ES-I3 (cell line): Measurements from ENCODE around the gene STK24.

Experiments used
- H3K36me3 ChIP-seq: 2 replicates; pipeline ENCODE4 v1.6.1; 2013; ENCODE audit warnings: mild to moderate bottlenecking, low read length, control low read depth, moderate library complexity; ENCODE audit not compliant: insufficient read depth
- H3K4me1 ChIP-seq: 2 replicates; pipeline ENCODE4 v1.6.1; 2013; ENCODE audit warnings: mild to moderate bottlenecking, control low read depth, low read length; ENCODE audit not compliant: insufficient read depth
- H3K9ac ChIP-seq: 2 replicates; pipeline ENCODE4 v1.6.1; 2013; ENCODE audit warnings: low read depth, mild to moderate bottlenecking, low read length, moderate library complexity
- H3K9me3 ChIP-seq: 2 replicates; pipeline ENCODE4 v1.6.1; 2013; ENCODE audit warnings: mild to moderate bottlenecking, low read length, moderate library complexity; ENCODE audit not compliant: control insufficient read depth, insufficient read depth

STK24 gene

GRCh38 chr13:98538876-98539275, 38.0 kb downstream of the STK24 start:
- H3K4me1 ChIP-seq: peaks cover 13% of the 10 kb centered on the region; the same call in 1 of the 2 replicates
- H3K9ac ChIP-seq: no peak overlapping the region
- no peaks in the 10 kb centered on the region for H3K36me3 ChIP-seq
- H3K9me3 ChIP-seq: no peaks in the 10 kb centered on the region

DNA sequence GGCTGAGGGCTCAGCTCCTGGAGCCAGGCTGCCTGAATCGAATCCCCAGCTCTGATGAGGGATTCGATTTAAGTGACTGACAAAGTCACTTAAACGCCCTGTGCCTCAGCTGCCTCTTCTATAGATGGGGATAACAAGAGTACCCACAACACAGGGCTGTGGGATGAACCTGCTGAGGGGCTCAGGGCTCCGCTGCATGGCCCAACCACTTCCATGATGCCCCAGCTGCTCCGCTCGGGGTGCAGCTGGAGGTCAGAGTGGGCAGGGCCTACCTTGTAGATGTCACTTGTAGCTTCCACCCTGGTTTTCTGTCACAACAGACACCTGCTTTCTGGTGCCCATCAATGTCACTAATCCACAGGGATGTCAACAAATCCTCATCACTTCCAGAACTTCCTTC, 39.2 kb downstream of the STK24 start:
- H3K9ac ChIP-seq: no peak overlapping the region
- no peaks in the 10 kb centered on the region for H3K9me3 ChIP-seq
- peaks cover 4% of the 10 kb centered on the region; the same call in 1 of the 2 replicates for H3K4me1 ChIP-seq
- H3K36me3 ChIP-seq: no peaks in the 10 kb centered on the region

DNA sequence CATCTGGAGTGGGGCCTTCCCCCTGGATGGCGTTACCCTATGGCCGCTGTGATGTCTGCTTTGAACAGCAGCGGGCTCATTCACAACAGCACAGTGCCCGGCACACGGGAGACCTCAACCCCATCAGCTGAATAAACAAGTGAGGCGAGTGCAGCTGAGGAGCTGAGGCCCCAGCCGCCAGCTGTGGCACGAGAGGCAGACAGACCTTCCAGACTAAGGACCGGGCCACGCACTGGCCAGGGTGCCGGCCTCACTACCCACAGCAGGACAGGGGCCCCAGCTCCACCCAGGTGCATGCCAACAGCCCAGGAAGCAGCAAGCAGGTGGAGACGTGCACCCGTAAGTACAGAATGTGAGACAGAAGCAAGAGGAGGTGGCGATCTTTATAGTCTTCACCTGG, 39.6 kb downstream of the STK24 start:
- Histone ChIP-seq H3K4me1 (0 out of 2 replicates have a peak, but pooled peaks cover 4% of the 10 kb centered on the region), H3K36me3 (no peaks in the 10 kb centered on the region), H3K9ac (no peak overlapping the region), H3K9me3 (no peaks in the 10 kb centered on the region)

DNA sequence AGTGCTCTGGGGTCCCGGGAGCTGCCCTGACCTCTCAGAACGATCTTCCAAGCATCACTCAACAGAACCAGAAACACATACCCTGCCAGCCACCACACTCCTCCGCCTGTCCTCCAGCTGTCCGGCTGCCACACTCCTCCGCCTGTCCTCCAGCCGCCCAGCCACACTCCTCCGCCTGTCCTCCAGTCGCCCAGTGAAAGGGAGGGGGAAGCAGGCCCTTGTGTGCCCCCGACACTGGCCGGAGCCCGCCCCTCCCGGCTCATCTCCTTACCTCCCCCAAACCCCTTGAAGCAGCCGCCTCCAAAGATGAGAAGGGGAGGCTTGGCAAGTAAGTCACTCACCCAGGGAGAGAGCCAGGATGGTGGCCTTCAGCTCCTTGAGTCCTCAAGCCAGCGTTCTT, 40.2 kb downstream of the STK24 start:
- Histone ChIP-seq H3K36me3 (no peaks in the 10 kb centered on the region), H3K9ac (no peak overlapping the region), H3K4me1 (no peaks in the 10 kb centered on the region), H3K9me3 (no peaks in the 10 kb centered on the region)

DNA sequence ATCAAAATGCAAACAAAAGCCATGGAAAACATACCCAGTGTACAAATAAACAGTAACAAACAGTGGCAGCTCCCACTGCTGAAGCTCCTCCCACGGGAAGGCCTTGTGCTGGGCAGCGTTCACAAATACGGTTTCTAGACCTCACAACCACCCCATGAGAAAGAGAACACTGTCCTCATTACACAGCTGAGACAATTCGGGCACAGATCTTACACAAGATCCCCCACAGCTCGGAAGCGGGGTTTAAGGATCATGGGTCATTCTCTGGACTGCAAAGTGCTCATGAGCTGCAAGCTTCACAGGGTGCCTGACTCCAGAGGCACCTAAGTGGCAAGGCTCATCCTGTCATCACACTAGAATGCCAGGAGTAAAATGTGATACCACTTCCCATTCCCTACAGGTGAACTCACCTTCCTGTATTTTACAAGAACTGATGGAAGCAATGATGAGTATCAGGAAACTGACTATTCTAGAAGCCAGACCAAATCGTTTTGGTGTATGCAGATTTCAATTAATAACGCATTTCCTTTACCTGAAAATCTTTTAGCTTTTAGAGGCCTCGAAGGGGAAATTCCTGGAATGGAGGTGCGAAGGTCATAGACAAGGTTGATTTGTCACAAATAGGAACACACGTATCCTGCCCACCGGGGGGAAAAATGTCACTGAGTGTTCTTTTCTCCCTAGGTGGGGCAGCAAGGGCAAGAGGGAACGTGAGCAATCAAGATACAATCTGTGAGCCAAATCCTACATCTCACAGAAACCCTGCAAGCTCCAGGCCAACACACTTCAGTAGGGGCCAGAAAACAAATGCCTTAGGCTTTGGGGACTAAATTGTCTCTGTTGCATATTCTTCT, 41.2 kb downstream of the STK24 start:
- H3K9ac ChIP-seq: no peak overlapping the region
- H3K9me3 ChIP-seq: no peaks in the 10 kb centered on the region
- H3K36me3 ChIP-seq: no peaks in the 10 kb centered on the region
- H3K4me1 ChIP-seq: no peaks in the 10 kb centered on the region

DNA sequence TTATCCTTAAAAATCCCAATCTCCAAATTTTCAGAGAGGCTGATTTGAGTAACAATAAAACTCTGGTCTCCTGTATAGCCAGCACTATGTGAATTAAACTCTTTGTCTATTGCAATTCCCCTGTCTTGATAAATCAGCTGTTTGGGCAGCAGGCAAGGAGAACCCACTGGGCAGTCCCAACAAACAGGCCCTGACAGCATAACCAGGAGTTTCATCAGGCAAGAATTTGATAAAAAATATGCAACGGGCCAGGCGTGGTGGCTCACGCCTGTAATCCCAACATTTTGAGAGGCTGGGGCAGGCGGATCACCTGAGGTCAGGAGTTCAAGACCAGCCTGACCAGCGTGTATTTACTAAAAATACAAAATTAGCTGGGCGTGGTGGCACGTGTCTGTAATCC, 42.1 kb downstream of the STK24 start:
- no peaks in the 10 kb centered on the region for H3K4me1 ChIP-seq
- H3K9ac ChIP-seq: no peak overlapping the region
- no peaks in the 10 kb centered on the region for H3K36me3 ChIP-seq
- H3K9me3 ChIP-seq: no peaks in the 10 kb centered on the region

- H3K4me1 ChIP-seq: 0 out of 2 replicates have a peak, but pooled peaks cover 3% of the 10 kb centered on the region
These were observed 43.0 kb downstream of the STK24 start for GRCh38 chr13:98533912-98534311.

DNA sequence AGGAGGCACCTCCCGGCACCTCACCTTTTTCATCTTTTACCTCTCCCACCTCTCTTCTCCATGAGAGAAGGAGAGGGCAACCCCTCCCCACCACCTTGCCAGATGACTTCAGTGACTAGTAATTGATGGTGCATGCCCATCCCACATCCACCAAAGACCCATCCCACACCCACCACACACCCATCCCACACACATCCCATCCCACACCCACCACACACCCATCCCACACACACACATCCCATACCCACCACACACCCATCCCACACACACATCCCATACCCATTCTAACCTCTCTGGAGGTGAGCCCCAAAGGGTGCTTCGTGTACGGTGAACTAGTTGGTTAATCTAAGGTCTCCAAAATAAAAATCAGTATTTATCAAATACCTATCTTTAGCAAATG, 44.7 kb downstream of the STK24 start:
- Histone ChIP-seq H3K9me3 (no peaks in the 10 kb centered on the region), H3K9ac (no peak overlapping the region), H3K36me3 (no peaks in the 10 kb centered on the region), H3K4me1 (0 out of 2 replicates have a peak, but pooled peaks cover 3% of the 10 kb centered on the region)

More at GRCh38 chr13:98533912-98534311, 43.0 kb downstream of the STK24 start:
- no peak overlapping the region for H3K9ac ChIP-seq
- no peaks in the 10 kb centered on the region for H3K9me3 ChIP-seq
- H3K36me3 ChIP-seq: no peaks in the 10 kb centered on the region

DNA sequence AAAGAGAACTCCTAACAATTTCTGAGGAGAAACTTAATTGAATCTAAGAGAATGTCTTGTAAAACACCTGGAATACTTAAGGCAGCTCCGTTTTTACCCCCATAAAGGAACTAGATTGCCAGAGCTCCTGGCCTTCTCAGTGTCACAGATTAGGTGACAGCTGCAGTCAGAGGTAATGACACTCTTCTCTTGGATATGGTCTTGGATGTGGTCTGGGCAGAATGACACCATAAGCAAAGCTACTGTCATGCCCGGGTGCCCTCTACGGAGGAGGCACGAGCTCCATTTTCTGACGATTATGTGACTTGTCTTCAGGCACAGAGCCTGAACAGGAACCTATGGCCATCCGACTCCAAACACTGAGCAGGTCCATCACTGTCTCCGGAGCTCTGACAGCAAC, 46.7 kb downstream of the STK24 start:
- no peaks in the 10 kb centered on the region for H3K9me3 ChIP-seq
- no peak overlapping the region for H3K9ac ChIP-seq
- H3K4me1 ChIP-seq: peaks cover 19% of the 10 kb centered on the region
- H3K36me3 ChIP-seq: no peaks in the 10 kb centered on the region

- H3K36me3 ChIP-seq: no peaks in the 10 kb centered on the region
- no peak overlapping the region for H3K9ac ChIP-seq
- no peaks in the 10 kb centered on the region for H3K9me3 ChIP-seq
- H3K4me1 ChIP-seq: peaks cover 26% of the 10 kb centered on the region
These were observed 47.7 kb downstream of the STK24 start for GRCh38 chr13:98529171-98529570.

- no peaks in the 10 kb centered on the region for H3K9me3 ChIP-seq
- no peaks in the 10 kb centered on the region for H3K36me3 ChIP-seq
- H3K9ac ChIP-seq: no peak overlapping the region
- H3K4me1 ChIP-seq: peaks cover 26% of the 10 kb centered on the region
These were observed 48.2 kb downstream of the STK24 start for GRCh38 chr13:98528663-98529064.

- H3K9me3 ChIP-seq: no peaks in the 10 kb centered on the region
- H3K36me3 ChIP-seq: no peaks in the 10 kb centered on the region
- no peak overlapping the region for H3K9ac ChIP-seq
- peaks cover 37% of the 10 kb centered on the region for H3K4me1 ChIP-seq
These were observed 49.4 kb downstream of the STK24 start for GRCh38 chr13:98527526-98527925.

DNA sequence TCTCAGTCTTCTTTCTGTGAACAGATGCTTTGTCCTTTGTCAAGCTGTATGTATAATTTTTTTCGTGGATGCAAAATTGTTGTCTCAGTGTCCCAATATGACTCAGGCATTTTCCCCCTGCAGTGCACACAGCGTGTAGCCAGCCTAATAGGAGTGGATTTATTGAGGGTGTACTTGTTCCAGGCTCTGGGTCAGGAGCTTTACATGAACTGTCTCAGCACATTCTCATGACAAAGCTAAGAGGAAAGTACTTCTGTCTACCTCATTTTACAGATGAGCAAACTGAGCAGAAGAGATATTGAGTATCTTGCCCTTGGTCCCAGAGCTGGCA, 50.8 kb downstream of the STK24 start:
- Histone ChIP-seq H3K9ac (no peak overlapping the region), H3K9me3 (no peaks in the 10 kb centered on the region), H3K4me1 (peaks cover 42% of the 10 kb centered on the region), H3K36me3 (no peaks in the 10 kb centered on the region)

DNA sequence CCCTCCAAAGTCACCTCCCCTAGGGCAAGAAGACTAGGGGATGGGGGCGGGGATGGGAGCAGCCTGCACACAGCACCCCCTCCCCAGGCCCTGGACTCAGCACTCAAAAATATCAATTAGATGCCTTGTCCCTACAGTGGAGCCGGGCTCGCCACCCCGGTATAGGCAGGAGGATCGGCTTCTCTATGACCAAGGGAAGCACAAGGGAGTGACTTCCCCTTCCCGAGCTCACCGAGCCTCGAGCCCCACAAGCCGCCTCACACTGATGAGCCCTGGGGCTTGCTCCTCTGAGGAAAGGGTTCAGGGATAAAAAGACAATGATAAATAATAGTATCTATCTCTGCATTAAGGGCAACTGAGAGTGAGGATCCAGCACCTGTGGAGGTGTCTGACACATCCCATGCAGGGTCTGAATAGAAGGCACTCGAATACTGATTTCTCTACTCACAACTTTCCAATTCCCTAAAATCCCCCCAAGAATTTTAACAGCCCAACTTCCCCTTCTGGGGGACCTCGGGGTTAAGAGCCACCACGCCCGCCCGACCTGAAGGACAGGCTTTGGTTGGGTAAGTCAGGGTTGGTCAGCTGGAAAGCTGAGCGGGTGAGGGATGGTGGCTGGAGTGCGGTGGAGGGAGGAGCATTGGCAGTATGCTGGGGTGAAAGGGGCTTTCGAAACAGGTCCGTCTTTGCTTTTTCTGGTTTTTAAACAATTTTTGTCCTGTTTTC, 51.3 kb downstream of the STK24 start:
- Histone ChIP-seq H3K4me1 (peaks cover 42% of the 10 kb centered on the region), H3K9me3 (no peaks in the 10 kb centered on the region), H3K36me3 (no peaks in the 10 kb centered on the region), H3K9ac (no peak overlapping the region)

- no peak overlapping the region for H3K9ac ChIP-seq
- H3K36me3 ChIP-seq: no peaks in the 10 kb centered on the region
- peaks cover 42% of the 10 kb centered on the region for H3K4me1 ChIP-seq
- H3K9me3 ChIP-seq: no peaks in the 10 kb centered on the region
These were observed 52.1 kb downstream of the STK24 start for GRCh38 chr13:98524793-98525192.
